HFFc6 (cell line): ENCODE results near the gene FOXE1. TPM values are rescaled to one million over a fixed set of nuclear protein-coding genes. Genes with fewer than 3 reads are reported as not detected.
A peak's percentile ranks its signal among the peaks of the same experiment; 100 is the strongest.

ENCODE experiments used
- DNase-seq: peaks from one replicate; pipeline ENCODE4 v3.0.0-alpha.2; 2018
- H3K27ac Mint-ChIP-seq: 2 replicates; pipeline ENCODE4 v1.8.0; 2020; ENCODE audit warnings: mild to moderate bottlenecking, mixed read lengths
- H3K27me3 Mint-ChIP-seq: 2 replicates; pipeline ENCODE4 v1.8.0; 2021; ENCODE audit warnings: mild to moderate bottlenecking, moderate library complexity, mixed read lengths; ENCODE audit not compliant: insufficient read depth
- H3K36me3 Mint-ChIP-seq: 2 replicates; pipeline ENCODE4 v1.8.0; 2021; ENCODE audit warnings: low read depth, mixed read lengths
- H3K4me1 Mint-ChIP-seq: 2 replicates; pipeline ENCODE4 v1.8.0; 2020; ENCODE audit warnings: low read depth, mixed read lengths
- H3K4me3 Mint-ChIP-seq: 2 replicates; pipeline ENCODE4 v1.8.0; 2020; ENCODE audit warnings: mild to moderate bottlenecking, moderate library complexity, mixed read lengths
- H3K9me3 Mint-ChIP-seq: 2 replicates; pipeline ENCODE4 v1.8.0; 2020; ENCODE audit warnings: mild to moderate bottlenecking, mixed read lengths
- total RNA-seq, 6 experiments: library from RNA; stranded (reverse); fragmentation: NEBNext Ultra II Directional; extraction: Animal tissue kit (Norgen Biotek cat#: 25700); gene quantifications; 2 replicates in 1 of 6; 3 replicates in 5 of 6; pipeline ENCODE4 v1.2.3, GENCODE V29; 2021
- TF ChIP-seq, protein P1 (sequence below): fragments of 200-600 bp; sonication (generic); IDR thresholded peaks from 2 replicates; pipeline ENCODE4 v1.5.0; 2021; ENCODE audit warnings: antibody characterized with exemption, mild to moderate bottlenecking

FOXE1 gene
- total RNA-seq, 6 experiments from 2014 or later = 51.0 to 173 (median 158) TPM

DNA sequence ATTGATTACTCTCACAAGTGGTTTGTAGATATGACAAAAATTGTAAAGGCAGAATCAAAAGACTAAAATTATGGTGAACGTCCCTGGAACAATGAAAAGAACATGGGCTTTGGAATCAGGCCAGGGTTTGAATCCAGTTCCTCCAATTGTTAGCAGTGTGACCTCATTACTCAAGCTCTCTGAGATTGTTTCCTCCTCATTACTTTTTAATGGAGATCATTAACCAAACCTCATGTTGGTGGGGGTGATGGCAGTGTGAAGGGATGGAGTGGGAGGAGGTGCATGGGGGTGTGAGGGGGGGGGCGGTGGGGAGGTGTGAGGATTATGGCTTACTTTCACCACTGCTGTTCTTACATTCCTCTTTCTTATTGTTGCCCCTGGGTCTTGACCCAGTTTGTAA lies 44.1 kb upstream of the FOXE1 start:
- H3K9me3 Mint-ChIP-seq = no peaks in the 10 kb centered on the region
- H3K4me1 Mint-ChIP-seq = peaks cover 60% of the 10 kb centered on the region
- TF ChIP-seq, protein P1, sequence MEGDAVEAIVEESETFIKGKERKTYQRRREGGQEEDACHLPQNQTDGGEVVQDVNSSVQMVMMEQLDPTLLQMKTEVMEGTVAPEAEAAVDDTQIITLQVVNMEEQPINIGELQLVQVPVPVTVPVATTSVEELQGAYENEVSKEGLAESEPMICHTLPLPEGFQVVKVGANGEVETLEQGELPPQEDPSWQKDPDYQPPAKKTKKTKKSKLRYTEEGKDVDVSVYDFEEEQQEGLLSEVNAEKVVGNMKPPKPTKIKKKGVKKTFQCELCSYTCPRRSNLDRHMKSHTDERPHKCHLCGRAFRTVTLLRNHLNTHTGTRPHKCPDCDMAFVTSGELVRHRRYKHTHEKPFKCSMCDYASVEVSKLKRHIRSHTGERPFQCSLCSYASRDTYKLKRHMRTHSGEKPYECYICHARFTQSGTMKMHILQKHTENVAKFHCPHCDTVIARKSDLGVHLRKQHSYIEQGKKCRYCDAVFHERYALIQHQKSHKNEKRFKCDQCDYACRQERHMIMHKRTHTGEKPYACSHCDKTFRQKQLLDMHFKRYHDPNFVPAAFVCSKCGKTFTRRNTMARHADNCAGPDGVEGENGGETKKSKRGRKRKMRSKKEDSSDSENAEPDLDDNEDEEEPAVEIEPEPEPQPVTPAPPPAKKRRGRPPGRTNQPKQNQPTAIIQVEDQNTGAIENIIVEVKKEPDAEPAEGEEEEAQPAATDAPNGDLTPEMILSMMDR = no peak
- no peak overlapping the region for H3K27ac Mint-ChIP-seq
- H3K36me3 Mint-ChIP-seq = peaks cover 5% of the 10 kb centered on the region; the same call in 1 of the 2 replicates
- DNase-seq = no peak
- H3K27me3 Mint-ChIP-seq = no peaks in the 10 kb centered on the region; the same call in 1 of the 2 replicates
- H3K4me3 Mint-ChIP-seq = no peak overlapping the region

GRCh38 chr9:97809666-97810344 lies 43.2 kb upstream of the FOXE1 start:
- Mint-ChIP-seq H3K9me3 (no peaks in the 10 kb centered on the region), H3K27ac (no peak overlapping the region), H3K4me3 (no peak overlapping the region), H3K27me3 (no peaks in the 10 kb centered on the region; the same call in 1 of the 2 replicates), H3K36me3 (no peaks in the 10 kb centered on the region; the same call in 1 of the 2 replicates), H3K4me1 (peaks cover 55% of the 10 kb centered on the region)
- TF ChIP-seq, protein P1 = no peak
- no peak for DNase-seq

- no peak overlapping the region; the same call in 1 of the 2 replicates for H3K4me3 Mint-ChIP-seq
- TF ChIP-seq, protein P1 = no peak
- no peaks in the 10 kb centered on the region for H3K9me3 Mint-ChIP-seq
- peak; percentile 62 for DNase-seq
- H3K27ac Mint-ChIP-seq = peak overlapping the region; percentile 62
- H3K4me1 Mint-ChIP-seq = peaks cover 59% of the 10 kb centered on the region
- H3K27me3 Mint-ChIP-seq = no peaks in the 10 kb centered on the region; the same call in 1 of the 2 replicates
- peaks cover 5% of the 10 kb centered on the region; the same call in 1 of the 2 replicates for H3K36me3 Mint-ChIP-seq
Measured at GRCh38 chr9:97811533-97812246, 41.3 kb upstream of the FOXE1 start.

GRCh38 chr9:97812247-97812543 lies 40.8 kb upstream of the FOXE1 start:
- TF ChIP-seq, protein P1 = no peak
- peak overlapping the region; percentile 62 for H3K27ac Mint-ChIP-seq
- H3K9me3 Mint-ChIP-seq = no peaks in the 10 kb centered on the region
- no peaks in the 10 kb centered on the region; the same call in 1 of the 2 replicates for H3K27me3 Mint-ChIP-seq
- H3K36me3 Mint-ChIP-seq = peaks cover 5% of the 10 kb centered on the region; the same call in 1 of the 2 replicates
- no peak overlapping the region; the same call in 1 of the 2 replicates for H3K4me3 Mint-ChIP-seq
- H3K4me1 Mint-ChIP-seq = peaks cover 54% of the 10 kb centered on the region
- DNase-seq = no peak

DNA sequence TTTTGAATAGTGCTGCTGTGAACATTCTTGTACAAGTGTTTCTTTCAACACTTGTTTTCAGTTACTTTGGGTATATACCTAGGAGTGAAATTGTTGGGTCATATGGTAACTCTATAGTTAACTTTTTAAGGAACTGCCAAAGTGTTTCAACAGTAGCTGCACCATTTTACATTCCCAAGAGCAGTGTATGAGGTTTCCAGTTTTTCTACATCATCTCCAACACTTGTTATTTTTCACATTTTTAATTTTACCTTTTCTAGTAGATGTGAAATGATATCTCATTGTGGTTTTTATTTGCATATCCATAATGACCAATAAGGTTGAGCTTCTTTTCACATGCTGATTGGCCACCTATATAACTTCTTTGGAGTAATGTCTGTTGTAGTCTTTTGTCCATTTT lies 40.0 kb upstream of the FOXE1 start:
- Mint-ChIP-seq H3K9me3 (no peaks in the 10 kb centered on the region; the same call in 1 of the 2 replicates), H3K36me3 (peaks cover 5% of the 10 kb centered on the region; the same call in 1 of the 2 replicates), H3K27ac (no peak overlapping the region), H3K27me3 (peaks cover 4% of the 10 kb centered on the region), H3K4me1 (peaks cover 45% of the 10 kb centered on the region), H3K4me3 (no peak overlapping the region)
- no peak for DNase-seq
- TF ChIP-seq, protein P1 = no peak
